Globus pallidus (tissue), 1 donor: ENCODE data around the gene FOXS1.
A peak's percentile ranks its signal among the peaks of the same experiment; 100 is the strongest.

ENCODE experiments used
- DNase-seq: peaks from one replicate; pipeline ENCODE4 v3.0.0-alpha.2; 2015; ENCODE audit warnings: low spot score

Gene FOXS1

DNA sequence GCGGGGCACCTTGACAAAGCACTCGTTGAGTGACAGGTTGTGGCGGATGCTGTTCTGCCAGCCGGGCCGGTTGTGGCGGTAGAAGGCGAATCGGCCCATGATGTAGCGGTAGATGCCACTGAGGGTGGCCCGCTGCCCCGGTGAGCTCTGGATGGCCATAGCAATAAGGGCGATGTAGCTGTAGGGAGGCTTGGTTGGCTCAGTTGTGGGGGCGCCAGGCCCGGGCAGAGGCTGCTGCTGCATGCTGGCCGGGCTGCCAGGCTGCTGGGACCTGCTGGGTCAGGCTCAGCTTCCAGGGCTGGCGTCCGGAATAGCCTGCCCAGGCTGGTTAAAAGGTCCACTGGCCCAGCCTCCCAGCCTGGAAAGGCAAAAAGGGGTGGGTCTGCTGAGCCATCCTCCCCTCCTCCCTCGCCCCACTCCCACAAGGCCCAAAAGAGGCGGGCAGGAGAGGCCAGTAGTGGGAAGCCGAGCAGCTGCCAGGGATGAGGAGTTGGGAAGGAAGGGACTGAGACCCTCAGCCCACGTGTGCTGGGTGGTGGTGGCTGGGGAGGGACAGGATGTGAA lies at the start of gene FOXS1:
FOXS1 (minus strand) TSS at position 305 of the 564 bp plus-strand sequence; CDS start at position 243, 62 bp downstream.
- DNase-seq: peak; percentile 16

DNA sequence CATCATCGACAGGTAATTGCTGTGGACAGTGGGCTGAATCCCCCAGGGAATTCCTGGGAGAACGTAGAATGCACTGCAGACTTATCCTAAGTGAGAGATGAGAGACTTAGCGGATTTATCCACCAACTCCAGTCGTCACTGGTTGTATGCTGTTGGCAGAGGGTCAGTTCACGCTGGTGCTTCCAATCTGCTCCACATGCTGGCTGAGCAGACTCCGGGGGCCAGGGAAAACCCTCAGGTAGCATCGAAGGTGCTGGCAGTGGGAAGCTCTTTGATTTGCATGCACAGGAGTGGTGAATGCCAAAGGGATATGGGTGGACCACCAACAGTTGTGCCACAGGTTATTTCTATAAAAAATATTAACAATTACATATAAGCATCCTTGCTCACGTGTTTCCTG lies 45.2 kb upstream of the FOXS1 start:
- DNase-seq: no peak

DNA sequence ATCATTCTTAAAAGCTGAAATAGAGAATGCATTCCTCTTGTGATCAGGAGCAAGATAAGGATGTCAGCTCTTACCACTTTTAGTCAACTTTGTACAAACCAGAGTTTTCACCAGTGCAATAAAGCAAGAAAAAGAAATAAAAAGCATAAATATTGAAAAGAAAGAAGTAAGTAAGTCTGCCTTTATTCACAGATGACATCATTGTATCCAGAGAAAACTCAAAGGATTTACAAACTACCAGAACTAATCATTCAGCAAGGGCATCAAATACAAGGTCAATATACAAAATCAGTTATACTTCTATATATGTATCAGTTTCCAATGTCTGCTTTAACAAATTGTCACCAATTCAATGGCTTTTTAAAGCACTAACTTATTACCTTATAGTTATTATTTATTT lies 38.4 kb upstream of the FOXS1 start:
- DNase-seq: no peak

DNA sequence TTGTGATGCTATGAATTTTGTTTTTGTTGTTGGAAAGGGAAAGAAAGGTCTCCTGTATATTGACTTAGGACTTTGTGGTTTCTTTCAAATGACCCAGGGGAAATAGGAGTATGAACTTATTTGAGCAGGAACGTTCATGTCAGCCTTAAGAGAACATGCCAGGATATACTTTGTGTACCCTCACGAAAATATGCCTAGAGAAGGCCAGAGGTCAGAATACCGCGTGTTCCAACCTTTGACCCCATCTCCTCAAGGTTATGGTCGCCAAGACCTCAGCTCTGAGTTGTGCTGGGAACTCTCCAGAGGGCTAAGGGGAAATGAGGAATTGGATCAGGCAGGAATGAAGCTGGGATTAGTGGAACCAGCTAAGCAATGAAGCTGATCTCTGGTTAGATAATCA lies 36.5 kb upstream of the FOXS1 start:
- no peak for DNase-seq

DNA sequence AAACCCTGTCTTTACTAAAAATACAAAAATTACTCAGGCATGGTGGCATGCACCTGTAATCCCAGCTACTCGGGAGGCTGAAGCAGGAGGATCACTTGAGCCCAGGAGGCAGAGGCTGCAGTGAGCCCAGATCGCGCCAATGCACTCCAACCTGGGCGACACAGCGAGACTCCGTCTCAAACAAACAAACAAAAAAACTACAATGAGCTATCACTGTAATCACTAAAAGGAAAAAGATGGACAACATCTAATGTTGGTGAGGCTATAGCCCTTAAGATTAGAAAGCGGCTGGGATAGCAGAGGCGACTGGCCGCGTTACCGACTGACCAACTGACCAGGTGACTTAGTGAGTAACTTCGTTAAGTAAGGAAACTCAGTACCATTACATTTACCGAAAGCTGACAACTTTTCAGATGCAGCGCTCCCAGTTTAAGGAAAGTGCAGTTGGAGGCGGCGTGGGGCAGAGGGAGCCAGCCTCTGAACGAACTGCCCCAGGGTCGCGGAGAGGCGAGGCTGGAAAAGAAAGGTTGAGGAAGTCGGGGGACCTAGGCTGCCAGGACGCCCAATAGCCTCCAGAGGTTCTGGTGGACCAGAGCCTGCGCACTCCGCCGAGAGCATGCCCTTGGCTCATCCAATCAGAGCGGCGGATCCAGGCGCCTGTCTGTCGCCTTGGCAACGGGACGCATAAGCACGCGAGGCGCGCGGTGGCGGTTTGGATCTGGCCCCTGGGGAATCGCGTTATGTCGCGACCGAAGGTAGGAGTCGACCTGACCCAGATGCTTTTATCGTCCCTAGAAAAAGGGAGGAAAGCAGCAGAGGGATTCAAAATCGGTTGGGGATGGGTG lies 34.0 kb upstream of the FOXS1 start:
- peak; percentile 91 for DNase-seq

DNA sequence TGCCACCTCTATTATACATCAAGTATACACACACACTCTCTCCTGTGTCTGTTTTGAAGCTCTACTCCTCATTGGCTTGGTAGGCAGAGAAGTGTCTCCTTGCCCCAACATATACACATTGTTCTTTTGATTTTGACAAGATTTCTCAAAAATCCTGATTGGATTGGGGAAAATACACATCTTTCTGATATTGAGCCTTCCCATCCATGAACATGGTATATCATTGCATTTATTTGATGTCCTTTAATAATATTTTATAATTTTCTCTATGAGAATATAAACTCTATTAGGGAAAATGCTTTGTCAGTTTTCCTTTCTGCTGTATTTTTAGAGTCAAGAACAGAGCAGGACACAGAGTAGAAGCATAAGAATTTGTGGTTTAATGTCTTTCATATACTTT lies 32.3 kb upstream of the FOXS1 start:
- no peak for DNase-seq

DNA sequence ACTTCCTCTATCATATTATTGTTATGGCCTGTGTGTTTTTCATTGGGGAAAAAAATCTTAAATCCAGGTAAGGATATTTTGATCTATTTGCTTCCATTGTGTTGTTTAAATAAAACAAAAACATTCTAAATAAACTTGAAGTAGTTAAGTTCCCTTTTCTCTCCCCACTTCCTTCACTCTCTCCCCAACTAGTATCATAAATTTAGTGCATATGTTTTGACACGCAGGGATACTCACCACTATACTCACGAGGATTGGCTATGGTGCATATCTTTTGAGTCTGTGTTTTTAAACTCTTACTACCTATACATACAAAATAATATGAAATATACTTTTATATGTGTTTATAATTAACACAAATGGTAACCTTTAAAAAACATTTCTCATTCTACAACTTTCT lies 30.3 kb upstream of the FOXS1 start:
- DNase-seq: no peak

DNA sequence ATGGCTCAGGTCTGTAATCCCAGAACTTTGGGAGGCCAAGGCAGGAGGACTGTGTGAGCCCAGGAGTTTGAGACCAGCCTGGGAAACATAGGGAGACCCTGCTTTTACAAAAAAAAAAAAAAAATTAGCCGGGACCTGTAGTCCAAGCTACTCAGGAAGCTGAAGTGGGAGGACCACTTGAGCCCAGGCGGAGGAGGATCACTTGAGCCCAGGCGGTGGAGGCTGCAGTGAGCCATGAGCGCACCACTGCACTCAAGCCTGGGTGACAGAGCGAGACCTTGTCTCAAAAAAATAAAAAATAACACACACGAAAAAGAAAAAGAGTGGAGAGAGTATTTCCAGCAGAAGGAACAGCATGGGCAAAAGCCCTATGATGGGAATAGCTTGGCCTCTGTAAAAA lies 27.0 kb upstream of the FOXS1 start:
- no peak for DNase-seq

DNA sequence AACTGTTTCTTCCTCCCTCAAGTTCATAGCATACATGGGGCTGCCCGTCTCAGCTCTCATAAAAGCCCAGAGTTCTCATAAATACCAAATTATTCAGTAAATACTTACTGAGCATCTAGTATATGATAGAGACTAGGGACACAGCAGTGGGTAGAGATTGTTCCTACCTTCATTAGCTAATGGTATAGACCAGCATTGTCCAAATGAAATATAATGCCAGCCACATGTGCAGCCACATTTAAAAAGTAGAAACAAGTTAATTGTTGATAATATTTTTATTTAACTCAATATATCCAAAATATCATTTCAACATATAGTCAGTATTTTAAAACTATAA lies 26.2 kb upstream of the FOXS1 start:
- DNase-seq: no peak

DNA sequence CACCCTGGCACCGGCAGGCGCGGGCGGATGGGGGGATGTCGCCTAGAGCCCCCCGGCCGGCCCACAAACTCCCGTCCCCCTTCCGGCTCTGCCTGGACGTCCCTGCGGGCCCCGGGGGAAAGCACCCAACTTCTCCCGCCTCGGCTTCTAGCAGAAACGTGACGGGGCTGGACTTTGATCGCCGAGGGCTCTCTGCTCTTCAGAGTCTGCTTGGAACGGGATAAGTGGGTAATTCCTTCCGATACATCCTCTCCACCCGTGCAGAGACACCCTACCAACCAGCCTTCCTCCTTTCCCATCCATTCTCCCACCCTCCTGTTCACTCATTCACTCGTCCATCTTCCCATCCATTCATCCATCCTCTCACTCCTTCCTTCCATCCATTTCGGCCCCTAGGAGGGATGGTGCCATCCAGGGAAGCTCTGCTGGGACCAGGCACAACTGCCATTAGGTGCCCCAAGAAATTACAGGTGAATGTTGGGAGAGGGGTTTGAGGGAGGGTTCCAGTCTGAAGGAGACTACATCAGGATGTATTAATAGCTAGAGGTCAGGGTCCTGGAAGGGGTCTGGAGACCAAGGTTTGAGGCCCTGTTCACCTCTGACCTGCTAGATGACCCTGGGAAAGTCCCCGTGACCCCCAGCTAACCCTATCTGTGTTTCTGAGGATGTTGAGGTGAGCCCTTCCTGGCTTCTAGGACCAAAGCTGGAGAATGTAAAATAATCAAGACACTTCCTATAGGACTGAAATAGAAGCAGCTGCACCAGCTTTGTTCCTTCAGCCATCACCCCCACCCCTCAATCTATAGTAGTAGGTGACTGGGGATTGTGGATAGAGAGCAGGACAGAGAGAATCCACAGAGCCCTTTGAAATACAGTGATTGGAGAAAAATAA lies 25.6 kb upstream of the FOXS1 start:
- DNase-seq: no peak

DNA sequence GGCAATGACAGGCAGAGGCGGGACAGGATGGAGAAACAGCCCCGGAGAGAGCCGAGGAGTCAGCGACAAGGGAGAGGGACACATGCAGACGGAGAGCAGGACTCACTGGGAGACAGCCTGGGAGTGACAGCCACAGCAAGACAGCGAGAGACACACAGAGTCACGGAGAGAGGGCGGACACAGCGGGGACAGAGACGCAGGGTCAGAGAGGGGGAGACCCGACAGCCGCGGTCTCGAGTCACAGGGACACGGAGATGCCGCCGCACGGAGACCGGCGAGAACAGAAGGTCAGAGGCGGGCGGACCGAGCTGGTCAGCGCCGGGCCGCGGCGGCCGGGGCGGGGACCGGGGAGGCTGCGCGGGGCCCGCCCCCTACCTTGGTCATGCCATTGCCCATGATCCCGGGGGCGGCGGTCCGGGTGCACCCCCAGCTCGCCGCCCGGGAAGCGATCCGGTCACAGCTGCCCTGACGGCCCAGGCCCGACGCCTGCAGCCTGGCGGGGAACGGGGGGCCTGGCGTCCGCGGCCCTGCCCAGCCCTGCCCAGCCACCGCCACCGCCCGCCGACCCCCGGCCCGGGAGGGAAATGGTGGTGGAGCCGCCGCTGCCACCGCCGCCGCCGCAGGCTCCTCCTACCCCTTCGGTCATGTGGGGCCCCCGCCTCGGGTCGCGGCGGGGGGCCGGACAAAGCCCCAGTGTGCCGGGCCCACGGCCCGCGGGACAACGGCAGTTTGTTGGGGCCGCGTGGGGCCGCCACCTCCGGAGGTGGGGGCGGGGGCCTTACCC lies 24.7 kb upstream of the FOXS1 start, which contains the start of the genes DUSP15 and TTLL9:
DUSP15 (minus strand) TSS at position 586 of the 784 bp plus-strand sequence; CDS start at position 396, 190 bp downstream.
TTLL9 (plus strand) TSS at position 693 of the 784 bp plus-strand sequence. CDS start 493 bp downstream, outside the sequence.
- peak; percentile 81 for DNase-seq

DNA sequence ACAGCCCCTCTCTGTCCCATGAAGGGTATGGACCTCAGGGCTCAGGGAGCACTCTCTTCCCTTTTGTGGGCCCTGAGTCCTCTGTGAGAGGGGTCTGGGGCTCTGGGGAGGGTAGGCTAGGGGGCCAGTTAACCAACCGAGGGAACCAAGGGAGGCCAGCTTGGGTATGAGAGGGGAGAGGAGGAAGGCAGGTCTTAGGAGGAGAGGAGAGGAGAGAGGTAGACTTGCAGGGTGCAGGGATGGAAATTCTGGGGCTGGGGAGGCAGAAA lies 24.2 kb upstream of the FOXS1 start:
- DNase-seq: no peak

DNA sequence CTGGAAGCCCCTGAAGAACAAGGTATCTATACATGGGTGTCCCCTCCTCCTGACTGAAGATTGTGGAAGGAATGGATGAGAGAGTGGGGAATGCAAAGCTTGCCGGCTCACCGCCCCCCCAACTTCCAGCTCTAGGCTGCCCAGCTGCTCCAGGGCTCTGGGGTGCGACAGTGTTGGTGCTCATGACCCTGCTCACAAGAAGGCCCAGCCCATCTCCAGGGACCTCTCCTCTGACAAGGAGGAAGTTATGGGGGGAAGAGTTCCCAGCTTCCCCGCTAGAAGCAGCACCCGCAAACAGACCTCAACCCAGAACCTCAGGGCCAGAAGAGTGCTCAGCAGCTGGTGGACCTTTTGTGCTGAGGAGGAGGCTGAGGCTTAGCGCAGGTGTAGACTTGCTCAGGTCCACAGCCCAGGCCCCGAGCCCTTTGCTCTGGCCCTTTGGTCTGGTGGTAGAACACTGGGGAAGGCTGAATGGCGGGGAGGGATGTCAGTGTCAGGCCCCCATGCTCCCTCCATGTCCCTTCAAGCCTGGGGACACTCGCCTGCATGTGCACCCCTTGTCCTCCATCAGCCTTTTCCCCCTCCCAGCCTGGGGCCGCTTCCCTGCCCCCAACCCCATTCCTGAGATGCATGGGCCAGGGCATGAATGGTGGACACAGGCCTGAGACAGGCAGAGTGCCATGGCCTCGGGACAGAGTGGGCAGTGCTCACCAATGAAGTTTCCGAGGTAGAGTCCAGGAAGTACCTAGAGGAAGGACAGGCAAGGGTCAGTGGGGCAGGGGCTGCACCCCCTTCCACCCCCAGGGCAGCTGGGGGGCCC lies 23.7 kb upstream of the FOXS1 start:
- peak; percentile 12 for DNase-seq

DNA sequence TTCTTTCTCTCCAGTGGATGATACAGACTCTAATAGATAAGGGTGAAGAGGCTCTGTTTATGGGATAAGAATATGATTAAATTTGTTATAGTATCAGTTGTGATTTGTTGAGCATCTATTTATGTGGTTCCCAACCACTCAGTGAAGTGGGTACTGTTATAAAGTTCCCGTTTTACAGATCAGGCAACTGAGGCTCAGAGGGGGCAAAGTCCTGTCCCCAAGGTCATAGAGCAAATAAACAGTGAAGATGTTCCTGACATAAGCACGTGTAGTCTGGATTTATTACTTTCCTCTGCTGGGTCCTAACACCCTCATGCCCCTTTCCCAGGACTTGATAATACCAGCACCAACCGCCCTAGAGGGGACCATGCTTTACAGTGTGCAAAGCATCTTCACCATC lies 20.8 kb upstream of the FOXS1 start:
- no peak for DNase-seq

DNA sequence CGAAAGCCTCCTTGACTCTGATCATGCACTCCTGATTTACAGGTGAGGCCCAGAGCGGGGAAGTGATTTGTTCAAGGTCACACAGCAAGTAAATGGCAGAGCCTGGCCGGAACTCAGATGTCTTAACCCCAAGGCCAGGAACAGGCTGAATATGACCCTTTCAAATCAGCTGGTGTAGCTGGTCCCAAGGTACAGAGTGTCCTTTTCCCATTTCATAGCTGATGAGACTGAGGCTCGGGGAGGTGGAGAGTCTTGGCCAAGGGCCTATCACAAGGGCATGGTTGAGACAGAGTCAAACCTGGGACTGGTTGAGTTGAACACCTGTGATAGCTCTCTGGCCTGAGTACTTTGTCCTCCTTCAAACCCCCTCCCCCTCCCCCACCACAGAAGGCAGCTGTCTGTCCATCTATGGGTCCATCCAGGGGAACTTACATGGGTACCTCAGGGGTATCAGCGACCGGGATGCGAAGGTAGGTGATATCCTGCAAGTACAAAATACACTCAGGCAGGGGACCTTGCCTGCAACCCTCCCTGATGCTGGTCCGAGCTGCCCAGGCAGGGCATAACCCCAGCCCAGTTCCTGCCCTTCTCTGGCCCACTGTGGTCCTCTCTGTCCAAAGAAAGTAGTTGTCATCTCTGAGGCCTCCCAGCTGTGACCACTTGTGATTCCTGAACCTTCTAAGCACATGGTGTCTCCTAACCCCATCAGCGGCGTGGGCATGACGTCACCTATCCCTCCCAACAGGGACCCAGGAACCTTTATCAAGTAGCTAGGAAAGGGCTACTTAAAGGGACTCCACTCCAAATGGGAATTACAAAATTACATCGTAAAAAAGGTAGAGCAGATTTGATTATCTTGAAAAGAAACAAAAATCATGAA lies 19.4 kb upstream of the FOXS1 start:
- DNase-seq: no peak

DNA sequence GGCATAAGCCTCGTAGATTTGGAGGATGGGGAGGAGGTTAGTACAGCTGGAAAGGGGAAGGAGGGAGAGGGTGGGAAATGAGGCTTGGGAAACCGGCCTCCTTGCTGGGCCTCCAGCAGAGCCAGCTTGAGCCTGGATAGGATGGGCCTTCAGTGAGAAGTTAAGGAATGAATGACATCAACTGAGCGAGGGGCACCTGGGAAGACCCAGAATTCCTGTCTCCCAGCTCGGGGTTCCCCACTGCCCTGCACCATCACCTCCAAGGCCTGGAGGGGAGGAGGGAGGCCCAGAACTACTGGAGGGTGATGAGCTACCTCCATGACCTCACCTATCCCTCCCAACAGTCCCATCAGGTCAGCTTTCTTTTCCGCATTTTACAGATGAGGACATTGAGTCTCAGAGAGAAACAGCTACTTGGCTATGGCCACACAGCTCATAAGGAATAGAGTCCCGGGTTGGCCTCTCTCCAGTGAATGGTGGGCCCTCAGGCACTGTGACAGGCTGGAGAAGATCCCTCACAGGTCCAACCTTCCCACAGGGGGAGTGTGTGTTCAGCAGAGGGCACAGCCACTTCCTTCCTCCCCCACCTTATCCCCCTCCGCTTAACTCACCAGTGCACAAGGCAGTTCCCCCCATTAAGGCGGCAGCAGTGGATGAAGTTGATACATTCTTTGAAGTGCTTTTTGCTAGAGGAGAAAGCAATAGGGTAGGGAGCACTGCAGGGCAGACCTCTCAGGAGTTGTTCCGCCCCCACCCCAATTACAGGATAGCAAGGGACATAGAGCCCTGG lies 18.1 kb upstream of the FOXS1 start:
- DNase-seq: no peak

DNA sequence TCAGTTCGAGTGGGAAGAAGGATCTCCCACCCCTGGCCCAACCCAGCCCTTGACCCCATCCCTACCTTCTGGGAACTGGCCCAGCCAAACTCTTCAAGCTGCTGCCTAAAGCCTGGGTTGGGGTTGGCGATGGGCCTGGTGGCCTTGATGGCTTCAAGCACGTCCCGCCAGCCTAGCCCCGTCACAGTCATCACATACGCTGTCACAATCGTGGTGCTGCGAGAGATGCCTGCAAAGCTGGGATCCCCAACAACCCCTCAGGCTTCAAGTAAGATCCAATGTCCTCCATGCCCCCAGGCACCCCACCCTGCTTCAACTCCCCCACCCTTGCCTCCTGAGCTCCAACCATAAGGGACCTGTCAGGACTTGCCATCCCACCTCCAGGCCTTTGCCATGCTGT lies 17.1 kb upstream of the FOXS1 start:
- DNase-seq: no peak

DNA sequence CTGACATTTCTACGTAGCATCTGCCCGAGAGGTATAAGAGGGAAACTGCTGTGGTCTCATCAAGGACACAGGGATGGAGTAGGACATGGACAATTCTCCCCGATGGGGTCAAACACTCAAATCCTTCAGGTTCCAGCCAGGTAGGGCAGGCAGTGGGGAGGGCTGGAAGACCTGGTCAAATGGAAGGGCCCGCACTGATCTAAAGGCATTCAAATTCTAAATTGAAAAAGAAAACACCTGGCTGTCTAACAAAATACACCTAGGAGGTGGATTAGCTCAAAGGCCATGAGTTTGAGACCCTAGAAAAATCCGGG lies 16.7 kb upstream of the FOXS1 start:
- DNase-seq: no peak

DNA sequence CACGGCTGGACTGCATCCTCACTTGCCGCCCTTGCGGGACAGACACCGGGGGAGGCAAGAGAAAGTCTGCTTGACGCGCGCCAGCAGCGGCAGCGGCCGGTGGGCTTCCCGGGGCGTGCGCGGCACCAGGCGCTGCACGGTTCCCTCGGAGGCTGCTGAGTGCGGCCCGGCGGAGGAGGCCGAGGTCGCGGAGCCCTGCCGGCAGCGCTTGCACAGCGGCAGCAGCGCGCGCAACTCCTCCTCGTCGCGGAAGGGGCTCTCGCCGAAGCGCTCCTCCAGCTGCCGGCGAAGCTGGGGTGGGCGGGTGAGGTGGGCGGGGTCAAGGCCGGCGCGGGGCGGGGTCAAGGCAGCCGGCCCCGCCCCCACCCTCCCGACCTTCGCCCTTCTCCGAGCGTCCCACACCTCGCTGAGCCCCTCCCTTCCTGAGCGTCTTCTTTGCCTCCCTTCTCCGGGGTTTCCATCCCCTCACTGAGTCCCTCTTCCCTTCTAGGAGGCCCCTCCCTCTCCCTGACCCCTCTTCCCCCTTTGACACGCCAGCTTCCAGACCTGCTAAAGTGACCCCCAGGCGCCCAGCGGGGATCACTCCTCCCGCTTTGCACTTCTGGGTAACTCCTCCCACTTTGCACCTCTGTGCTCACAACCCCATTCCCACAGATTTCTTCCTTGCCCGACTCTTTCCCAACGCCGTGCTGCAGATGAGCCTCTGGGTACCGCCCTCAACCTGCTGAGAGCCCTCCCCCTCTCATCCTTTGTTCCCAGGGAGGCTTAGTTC lies 16.2 kb upstream of the FOXS1 start:
- peak; percentile 19 for DNase-seq
